Hematopoietic multipotent progenitor cell treated with erythropoietin and hydrocortisone succinate and interleukin-3 and kit ligand, for 4 days (in vitro differentiated cells): Measurements from ENCODE around the gene AJUBA.
"Not testable (repeated sequence)": the region's sequence is repeated elsewhere in the genome, so short reads cannot be mapped to it uniquely, and the experiment has no call there.

ENCODE experiments used
- DNase-seq: peaks from one replicate; pipeline ENCODE4 v3.0.0-alpha.2; 2015

Gene AJUBA

DNA sequence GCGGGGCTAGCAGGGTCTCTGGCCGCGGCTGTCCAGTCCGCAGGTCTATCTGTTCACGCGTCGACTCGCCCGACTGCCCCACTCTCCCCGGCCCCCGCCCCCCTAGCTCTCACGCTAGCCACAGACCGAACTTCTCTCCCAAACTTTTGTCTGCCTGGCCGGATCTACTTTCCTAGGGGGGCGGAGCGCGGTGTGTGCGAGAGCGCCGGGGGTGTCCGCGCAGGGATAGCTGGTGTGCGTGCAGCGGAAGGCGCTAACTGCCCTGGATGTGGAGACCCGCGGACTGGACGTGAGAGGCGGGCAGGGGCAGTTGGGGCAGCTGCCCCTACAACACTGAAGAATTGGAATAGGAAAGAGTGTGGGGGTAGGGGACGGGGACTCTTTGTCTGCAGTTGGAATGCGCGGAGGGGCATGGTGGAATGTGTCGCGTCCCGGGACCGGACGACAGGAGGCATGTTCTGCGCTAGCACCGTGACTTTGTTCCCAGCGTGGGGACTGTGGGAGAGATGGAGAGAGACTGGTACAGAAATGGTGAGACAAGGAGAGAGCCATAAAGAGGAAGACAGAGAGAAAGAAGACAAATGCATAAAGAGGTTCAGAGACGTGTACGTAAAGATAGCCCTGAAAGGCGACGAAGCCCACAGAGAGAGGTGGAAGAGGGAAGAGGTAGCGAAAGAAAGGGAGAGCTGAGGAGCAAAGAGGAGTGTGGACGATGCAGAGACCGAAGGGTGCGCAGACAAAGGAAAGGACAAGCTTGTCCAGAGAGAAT, at the start of gene AJUBA:
Gene AJUBA (minus strand): TSS at position 75 of the 769 bp plus-strand sequence. CDS start 285 bp downstream, outside the sequence.
- DNase-seq: peak; percentile 93

- no peak for DNase-seq
These were observed 48.6 kb upstream of the AJUBA start for GRCh38 chr14:23030936-23031335.

DNA sequence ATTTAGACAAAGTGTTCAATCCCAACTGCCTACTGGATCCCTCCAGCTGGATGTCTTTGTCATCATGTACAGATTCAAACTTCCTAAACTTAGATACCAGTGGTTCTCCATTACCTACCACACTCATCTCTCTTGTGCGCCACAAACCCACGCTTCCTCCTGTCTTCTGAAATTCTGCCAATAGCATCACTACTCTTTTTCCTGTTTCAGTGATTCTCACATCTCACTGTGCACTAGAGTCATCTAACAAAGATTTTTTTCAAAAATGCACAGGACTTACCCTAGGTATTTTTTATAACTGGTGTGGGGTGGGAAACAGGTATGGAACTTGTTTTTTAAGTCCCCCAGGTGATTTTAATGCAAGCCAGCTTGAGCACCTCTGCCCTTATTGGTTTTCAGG, 46.4 kb upstream of the AJUBA start:
- peak; percentile 27 for DNase-seq

- DNase-seq: no peak
These were observed 42.9 kb upstream of the AJUBA start for GRCh38 chr14:23025151-23025814.

GRCh38 chr14:23024612-23025075, 42.3 kb upstream of the AJUBA start:
- no peak for DNase-seq

- no peak for DNase-seq
These were observed 41.4 kb upstream of the AJUBA start for GRCh38 chr14:23023795-23024152.

DNA sequence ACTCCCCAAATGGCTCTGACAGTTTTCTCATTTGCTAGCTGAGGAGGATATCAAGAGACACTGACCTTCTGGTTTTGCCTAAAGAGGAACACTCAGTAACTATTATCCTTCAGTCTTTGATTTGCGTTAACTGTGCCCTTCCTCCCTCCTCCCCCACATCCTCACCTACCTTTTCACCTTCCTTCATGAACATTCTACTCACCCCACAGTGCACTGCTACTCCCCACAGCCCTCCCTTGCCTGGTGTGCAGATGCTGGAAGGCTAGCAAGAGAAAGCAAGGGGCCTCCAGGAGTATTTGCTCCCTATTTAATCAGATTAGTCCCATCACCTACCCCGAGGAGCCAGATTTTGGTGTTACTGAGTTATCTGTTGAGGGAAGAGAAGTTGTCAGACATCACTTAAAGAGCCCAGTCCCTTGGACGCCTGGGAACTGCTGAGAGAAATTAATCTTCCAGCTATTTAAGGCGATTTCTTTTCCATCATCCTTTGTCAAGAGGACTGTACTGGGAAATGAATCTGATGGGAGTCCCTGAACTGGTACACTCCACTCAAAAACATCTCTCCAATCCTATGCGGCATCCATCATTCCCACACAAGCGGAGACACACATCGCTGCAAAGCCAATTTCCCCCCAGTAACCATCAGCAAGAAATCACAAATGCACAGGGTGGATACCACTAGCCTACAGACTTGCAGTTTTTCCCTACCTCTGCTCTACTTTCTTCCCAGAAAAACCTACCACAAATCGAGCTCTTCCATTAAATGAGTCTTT, 40.9 kb upstream of the AJUBA start:
- no peak for DNase-seq

- no peak for DNase-seq
These were observed 39.6 kb upstream of the AJUBA start for GRCh38 chr14:23021889-23022442.

DNA sequence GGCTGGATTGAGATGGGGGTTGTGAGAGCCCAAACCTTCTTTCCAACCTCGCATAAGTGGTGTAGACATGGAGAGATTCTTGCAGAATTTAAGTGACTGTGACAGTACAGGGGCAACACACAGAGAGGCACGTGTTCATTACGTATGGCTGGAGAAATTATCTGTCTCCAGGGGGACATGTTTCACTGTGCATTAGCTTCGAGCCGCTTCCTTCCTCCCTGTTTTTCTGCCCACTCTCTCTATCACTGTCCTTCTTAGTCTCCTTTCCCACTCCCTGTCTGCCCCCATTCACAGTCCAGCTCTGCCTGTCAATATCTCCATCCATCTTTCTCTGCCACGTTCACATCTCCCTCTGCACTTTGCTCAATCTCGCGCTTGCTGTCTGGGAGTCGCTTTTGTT, 39.1 kb upstream of the AJUBA start:
- DNase-seq: no peak

DNA sequence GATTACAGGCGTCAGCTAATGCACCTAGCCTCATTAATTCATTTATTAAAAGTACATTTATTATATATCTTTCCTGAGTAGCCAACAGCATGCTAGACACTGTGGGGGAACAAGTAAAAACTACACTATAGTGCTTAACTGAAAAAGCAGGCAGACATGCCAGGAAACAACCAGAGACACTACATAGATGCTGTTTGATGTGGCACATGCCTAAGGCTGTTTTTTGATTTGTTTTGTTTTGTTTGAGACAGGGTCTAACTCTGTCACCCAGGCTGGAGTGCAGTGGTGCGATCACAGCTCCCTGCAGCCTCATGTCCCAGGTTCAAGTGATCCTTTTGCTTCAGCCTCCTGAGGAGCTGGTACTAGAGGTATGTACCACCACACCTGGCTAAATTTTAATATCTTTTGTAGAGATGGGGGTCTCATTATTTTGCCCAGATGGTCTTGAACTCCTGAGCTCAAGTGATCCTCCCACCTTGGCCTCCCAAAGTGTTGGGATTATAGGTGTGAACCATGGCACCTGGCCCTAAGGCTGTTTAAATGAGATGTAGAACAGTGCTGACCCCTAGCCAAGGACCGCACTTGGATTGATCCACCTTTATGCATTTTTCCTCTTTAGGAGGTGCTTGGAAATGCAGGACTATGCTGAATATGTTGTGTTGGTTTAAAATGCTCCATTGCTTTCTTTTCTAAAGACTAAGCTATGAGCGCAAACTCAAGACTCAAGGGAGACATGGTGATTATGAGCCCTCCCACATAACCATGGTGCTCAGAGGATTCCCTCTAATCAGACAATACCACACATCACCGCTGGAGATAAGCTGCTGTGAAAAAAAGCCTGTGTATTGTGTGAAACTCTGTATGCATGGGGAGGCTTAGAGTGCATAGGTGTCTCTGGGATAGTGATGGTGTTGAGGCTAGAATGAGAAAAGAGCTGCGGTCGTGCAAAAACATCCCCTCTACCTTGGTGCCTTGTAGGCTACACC, 38.1 kb upstream of the AJUBA start:
- DNase-seq: peak; percentile 81

DNA sequence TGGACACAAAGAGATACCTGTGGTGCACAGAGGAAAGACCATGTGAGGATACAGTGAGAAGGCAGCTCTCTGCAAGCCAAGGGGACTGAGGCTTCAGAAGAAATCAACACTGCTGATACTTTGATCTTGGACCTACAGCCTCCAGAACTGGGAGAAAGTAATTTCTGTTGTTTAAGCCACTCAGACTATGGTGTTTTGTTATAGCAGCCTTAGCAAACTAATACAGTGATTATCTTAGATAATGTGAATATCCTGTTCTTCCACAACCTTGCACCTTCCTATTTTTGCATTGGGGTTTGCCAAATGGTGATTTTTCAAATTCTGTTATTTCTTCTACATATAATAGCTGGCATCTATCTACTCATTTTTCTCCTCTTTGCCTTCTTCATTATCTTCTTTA, 35.8 kb upstream of the AJUBA start:
- DNase-seq: no peak

DNA sequence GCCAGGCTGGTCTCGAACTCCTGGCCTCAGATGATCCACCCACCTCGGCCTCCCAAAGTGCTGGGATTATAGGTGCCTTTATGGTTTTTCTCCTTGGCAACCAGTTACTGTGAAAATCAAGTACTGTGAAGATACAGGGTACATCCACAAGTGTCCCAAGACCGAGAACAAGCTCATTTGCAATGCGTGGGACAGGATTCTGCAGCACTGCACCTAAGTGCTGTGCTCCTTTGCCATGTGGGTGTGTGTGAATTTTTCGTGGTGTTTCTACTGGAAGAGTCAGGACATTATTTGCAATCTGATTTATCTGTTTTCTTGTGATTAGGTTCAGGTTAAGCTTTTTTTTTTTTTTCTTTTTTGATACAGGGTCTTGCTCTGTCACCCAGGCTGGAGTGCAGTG, 34.7 kb upstream of the AJUBA start:
- no peak for DNase-seq

DNA sequence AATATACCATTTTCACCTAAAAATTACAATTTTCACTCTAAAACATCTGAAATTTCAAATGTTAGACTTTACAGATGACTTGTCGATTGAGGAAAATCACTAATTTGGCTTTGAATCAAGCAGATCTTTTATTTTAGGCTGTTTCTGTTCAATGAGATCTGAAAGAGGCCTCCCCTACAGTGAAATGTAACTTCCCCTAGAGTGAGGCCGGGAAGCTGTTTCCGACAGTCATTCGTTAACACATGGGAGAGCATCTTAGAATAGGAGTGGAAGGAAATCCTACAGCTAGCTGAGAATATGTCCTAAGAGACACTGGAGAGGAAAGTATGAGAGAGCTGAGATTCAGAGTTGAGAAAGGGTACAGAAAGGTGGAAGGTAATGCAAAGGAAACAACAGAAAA, 33.3 kb upstream of the AJUBA start:
- DNase-seq: no peak

DNA sequence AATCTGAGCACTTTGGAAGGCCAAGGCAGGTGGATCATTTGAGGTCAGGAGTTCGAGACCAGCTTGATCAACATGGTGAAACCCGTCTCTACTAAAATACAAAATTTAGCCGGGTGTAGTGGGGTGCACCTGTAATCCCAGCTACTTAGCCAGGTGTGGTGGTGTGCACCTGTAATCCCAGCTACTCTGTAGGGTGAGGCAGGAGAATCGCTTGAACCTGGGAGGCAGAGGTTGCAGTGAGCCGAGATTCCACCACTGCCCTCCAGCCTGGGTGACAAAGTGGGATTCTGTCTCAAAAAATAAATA, 31.4 kb upstream of the AJUBA start:
- not testable (repeated sequence) for DNase-seq

DNA sequence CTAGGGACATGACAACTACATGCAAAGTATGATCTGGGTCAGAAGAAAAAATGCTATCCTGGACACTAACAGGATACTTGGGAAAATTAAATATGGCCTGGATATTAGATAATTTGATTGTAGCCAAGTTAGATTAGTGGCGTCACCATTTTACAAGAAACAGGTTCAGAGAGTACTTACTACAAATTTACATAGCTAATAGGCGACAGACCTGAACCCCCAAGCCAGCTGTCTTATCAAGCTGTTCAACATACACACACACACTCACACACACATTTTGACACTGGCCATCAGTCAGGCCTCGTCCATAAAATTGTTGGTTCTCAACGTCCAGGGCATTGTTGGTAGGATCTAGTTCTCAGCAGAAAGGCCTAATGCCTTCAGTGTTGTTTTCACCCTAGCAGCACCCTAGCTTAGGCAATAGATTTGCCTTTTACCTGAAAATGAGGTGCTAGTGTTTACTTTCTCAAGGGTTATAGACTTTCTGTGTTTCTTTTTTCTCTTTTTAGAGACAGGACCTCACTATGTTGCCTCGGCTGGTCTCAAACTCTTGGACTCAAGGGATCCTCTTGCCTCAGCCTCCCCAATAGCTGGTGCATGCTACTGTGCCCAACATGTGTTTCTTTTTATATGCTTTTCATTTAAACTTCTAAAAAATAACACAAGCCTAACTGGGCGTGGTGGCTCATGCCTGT, 30.9 kb upstream of the AJUBA start:
- DNase-seq: no peak

GRCh38 chr14:23009939-23010726, 27.8 kb upstream of the AJUBA start, which contains the start of gene C14orf93:
Gene C14orf93, minus strand, starts transcription at chr14:23010143. Its CDS starts 11,120 bp downstream, at chr14:22999023.
- DNase-seq: peak; percentile 92

- no peak for DNase-seq
These were observed 27.2 kb upstream of the AJUBA start for GRCh38 chr14:23009483-23009938.

GRCh38 chr14:23008831-23009230, 26.5 kb upstream of the AJUBA start:
- DNase-seq: peak; percentile 56

DNA sequence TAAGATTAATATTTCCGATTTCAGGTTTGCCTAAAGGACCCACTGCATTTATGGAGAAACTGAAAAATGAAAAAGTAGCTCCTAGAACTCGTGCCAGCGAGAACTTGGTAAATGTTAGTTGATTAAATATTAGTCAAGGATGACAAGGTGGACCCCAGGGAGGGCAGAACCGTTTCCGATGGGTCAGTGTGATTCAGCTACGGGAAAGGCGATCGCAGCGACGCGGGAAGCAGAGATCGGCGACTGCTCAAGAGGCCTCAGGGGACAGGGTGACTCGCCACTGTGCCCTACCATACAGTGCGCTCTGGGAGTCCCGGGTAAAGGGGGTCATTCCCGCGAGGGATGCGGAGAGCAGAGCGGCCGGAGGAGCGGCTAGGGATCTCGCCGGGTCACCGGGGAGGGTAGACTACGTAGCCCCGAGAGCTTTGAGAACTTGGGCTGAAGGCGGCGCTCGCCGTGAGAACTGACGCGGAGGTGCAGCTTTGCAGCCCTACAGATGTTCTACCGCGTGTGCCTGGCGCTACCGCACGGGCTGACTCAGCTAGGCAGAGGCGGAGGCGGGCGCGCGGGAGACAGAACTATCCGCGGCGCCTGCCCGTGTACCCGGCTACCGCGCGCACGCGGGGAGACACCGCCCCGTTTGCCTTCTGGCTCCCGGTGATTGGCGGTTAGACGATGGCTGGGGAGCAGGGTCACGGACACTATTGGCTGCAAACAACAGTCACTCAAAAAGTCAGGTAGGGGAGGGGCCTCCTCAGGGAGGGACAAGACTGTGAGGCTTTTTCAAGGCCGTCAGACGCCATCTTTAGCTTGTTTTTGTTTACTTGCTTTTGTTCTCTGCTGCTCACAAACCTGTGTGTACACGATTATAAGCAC, 24.4 kb upstream of the AJUBA start:
- DNase-seq: peak; percentile 99

DNA sequence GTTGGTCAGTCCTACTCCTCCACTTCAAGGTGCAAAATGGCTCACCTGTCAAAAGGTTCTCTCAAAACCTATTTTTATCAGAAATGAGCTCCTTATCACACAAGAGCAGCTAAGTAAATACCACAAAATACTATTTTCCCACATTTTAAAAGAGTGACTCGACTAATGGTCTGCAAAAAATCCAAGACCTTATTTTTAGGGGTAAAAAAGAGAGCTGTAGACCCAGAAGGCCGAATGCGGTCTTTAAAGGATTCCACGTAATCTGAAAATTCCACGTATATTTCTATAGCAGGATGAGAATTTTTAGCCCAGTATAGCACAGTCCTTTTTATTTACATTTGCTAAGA, 23.8 kb upstream of the AJUBA start:
- no peak for DNase-seq
